NCI-H1930 (cell line): ENCODE results near the gene TRIM22.
"Not testable (repeated sequence)": the region's sequence is repeated elsewhere in the genome, so short reads cannot be mapped to it uniquely, and the experiment has no call there.

ENCODE experiments used
- DNase-seq, 2 experiments: peaks; one replicate each; lab custom pipeline; 2025; lab: John Stamatoyannopoulos, UW

The TRIM22 gene

DNA sequence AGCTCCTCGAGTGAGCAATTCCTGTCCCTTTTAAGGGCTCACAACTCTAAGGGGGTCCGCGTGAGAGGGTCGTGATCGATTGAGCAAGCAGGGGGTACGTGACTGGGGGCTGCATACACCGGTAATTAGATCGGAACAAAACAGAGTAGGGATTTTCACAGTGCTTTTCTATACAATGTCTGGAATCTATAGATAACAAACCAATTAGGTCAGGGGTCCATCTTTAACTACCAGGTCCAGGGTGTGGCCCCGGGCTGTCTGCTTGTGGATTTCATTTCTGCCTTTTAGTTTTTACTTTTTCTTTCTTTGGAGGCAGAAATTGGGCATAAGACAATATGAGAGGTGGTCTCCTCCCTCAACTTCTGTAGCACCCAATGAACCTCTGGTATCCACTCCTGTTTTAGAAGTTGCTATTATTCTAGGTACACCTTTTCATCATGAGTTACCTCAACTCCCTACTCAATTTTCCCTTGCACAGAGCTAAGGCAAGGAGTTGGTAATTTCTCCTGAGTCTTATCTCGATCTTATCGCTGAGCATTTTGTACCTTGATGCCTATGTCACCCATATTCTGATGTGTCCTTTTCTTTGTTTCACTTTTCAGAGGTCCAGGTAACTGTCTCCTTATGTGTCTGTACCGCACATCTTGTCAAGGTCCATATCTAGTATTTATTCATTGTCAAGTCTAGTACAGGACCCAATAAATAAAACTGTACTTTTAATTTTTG is 1.8 kb downstream of the TRIM22 start:
- not testable (repeated sequence) for DNase-seq

DNA sequence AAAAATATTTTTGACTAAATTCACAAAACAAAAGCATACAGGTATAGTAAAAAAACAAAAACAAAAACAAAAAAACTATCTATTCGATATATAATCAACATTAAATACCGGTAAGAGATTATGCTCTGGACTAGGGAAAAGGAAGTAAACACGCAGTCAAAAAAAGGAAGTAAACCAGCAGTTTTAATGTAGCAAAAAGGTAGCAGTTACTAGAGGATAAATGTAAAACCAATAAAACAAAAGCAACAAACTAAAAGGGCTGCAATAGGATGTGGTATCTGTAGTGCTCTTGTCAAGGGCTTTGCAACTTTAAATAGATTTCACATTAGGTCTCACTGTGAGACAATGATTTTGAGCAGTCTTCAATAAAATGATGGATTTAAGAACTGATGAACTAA is 2.4 kb downstream of the TRIM22 start:
- no peak for DNase-seq

- no peak for DNase-seq
Observed at GRCh38 chr11:5694642-5695041, 5.1 kb downstream of the TRIM22 start.

DNA sequence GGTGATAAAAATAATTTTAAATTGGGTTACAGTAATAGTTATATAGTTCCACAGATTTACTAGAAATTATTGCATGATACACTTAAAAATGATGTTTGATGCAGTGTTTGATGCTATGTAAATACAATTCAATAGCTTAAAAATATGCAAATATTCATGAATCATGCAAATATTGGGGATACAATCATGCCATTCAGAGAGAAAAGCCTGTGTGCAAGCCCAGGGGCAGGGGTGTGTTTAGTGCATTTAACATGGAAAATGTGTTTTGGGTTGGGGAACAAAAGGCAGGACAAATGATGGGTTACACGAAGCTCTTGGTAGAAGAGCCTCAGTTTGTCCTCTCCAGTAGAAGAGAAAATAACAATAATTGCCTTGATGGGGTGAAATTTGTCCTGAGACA is 6.0 kb downstream of the TRIM22 start:
- no peak for DNase-seq

- DNase-seq: no peak
Observed at GRCh38 chr11:5696210-5696609, 6.6 kb downstream of the TRIM22 start.

- no peak for DNase-seq
Observed at GRCh38 chr11:5698281-5698680, 8.7 kb downstream of the TRIM22 start.

DNA sequence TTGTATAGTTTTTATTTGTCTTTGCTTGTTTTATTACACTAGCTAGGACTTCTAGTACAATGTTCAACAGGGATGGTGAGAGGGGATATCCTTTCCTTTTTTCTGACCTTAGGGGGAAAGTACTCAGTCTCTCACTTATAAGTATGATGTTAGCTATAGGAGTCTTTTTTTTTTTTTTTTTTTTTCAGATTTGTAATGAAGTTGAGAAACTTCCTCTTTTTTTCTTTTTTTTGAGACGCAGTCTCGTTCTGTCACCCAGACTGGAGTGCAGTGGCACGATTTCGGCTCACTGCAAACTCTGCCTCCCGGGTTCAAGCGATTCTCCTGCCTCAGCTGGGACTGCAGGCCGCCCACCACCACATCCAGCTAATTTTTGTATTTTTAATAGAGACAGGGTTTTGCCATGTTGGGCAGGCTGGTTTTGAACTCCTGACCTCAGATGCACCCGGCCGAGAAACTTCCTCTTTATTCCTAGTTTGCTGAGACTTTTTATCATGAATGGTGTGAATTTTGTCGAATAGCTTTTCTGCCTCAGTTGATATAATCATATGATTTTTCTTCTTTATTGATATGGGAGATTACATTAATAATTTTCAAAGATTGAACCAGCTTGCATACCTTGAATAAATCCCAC is 10.9 kb downstream of the TRIM22 start:
- no peak for DNase-seq

- no peak for DNase-seq
Observed at GRCh38 chr11:5701055-5701577, 11.5 kb downstream of the TRIM22 start.

GRCh38 chr11:5703741-5704536 is 14.3 kb downstream of the TRIM22 start:
- no peak for DNase-seq

- no peak for DNase-seq
Observed at GRCh38 chr11:5705688-5706087, 16.1 kb downstream of the TRIM22 start.

DNA sequence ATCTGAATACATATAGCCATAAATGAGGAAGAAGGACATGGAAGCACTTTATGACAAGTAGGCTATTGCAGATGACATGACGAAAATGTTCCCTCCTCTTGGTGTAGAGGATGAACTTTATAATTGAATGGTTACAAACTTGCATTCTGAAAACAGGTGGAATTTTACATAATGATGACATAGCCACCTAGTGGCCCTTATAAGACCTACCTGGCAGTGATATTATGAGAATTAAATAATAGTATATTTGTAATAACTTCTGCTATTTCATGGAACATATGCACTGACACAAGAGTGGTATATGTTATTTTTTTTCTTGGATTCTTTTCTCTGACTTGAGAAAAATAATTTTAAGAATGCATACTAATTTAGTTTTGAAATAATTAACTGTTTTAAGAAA is 22.9 kb downstream of the TRIM22 start:
- DNase-seq: no peak

DNA sequence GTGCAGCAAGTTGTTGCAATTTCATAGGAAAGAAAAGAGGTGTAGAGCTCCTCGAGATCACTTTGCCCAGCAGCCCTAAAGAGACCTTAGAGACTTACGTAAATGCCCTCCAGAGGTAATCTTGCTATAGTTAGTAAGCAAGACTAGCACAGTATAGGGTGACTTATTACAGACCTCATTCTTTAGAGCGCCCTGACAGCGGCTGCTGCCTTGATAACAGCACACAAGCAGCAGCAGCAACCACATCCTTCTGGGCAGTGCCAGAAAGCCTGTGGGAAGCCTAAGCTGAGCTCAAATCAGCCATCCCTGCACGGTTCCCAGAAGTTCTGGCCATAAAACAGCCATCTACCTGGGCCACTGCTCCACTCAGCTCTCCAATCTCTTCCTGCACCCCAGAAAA is 24.1 kb downstream of the TRIM22 start:
- DNase-seq: no peak

GRCh38 chr11:5716518-5716917 is 26.9 kb downstream of the TRIM22 start:
- DNase-seq: not testable (repeated sequence)

DNA sequence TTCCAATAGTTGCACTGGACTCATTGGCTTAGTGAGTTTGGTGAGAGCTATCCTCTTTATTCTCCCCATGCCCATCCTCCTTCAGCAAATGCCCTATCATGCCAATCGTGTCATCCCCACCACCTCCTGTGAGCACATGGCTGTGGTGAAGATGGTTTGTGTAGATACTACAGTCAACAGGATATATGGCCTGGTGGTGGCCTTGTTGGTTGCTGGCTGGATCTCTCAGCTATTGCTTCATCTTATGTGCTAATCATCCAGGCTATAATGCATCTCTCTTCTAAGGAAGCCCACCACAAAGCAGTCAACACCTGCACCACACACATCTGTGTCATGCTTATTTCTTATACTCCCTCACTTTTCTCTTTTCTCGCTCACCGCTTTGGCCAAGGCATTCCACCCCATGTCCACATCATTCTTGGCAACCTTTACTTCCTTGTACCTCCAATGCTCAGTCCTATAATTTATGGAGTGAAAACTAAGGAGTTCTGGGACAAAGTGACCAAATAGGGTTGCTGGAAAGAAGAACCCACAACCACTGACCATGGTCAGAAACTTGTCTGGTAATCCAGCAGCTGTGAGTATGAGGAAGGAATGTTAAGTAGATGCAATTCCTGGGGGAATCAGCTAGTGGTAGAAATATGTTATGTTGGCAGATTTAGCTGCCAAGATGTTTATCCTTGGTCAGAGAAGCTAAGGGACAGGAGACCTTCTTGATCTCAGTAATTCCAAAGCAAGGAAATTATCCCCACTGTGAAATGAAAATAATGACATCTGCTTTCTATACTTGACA is 30.3 kb downstream of the TRIM22 start:
- DNase-seq: no peak

GRCh38 chr11:5722622-5723021 is 33.0 kb downstream of the TRIM22 start:
- no peak for DNase-seq

DNA sequence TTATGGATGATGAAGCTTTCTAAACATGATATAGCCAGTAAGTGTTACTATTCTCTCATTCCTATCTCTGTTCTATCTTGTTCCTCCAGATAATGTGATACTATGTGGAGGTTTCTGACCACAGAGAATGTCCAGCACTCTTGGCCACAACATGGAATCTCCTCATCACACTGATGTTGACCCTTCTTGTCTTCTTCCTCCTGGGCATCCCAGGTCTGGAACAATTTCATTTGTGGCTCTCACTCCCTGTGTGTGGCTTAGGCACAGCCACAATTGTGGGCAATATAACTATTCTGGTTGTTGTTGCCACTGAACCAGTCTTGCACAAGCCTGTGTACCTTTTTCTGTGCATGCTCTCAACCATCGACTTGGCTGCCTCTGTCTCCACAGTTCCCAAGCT is 36.8 kb downstream of the TRIM22 start:
- DNase-seq: no peak

DNA sequence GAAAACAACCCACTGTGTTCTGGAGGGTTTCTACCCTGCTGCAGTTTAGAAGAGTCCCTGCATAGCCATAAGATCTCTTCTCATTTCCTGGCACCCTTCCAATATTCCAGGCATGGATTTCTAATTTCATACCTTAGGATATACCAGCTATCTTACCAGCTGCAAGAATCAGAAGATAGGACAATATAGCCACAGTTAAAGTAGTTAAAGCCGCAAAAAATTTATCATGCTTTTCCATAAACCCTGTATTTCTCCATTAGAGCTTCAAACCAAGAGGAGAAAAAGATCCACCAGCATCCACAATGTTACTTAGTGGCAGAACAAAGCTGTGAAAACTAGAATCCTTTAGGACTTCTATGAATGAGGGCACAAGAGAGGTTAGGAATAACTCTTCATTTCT is 38.1 kb downstream of the TRIM22 start:
- no peak for DNase-seq

- DNase-seq: no peak
Observed at GRCh38 chr11:5736396-5736795, 46.8 kb downstream of the TRIM22 start, which contains the start of gene OR56B1. OR56B1 (plus strand) TSS chr11:5736448; CDS start chr11:5736517, 69 bp downstream.

DNA sequence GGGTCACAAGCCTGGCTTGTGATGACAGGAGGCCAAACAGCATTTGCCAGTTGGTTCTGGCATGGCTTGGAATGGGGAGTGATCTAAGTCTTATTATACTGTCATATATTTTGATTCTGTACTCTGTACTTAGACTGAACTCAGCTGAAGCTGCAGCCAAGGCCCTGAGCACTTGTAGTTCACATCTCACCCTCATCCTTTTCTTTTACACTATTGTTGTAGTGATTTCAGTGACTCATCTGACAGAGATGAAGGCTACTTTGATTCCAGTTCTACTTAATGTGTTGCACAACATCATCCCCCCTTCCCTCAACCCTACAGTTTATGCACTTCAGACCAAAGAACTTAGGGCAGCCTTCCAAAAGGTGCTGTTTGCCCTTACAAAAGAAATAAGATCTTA is 47.5 kb downstream of the TRIM22 start:
- no peak for DNase-seq

DNA sequence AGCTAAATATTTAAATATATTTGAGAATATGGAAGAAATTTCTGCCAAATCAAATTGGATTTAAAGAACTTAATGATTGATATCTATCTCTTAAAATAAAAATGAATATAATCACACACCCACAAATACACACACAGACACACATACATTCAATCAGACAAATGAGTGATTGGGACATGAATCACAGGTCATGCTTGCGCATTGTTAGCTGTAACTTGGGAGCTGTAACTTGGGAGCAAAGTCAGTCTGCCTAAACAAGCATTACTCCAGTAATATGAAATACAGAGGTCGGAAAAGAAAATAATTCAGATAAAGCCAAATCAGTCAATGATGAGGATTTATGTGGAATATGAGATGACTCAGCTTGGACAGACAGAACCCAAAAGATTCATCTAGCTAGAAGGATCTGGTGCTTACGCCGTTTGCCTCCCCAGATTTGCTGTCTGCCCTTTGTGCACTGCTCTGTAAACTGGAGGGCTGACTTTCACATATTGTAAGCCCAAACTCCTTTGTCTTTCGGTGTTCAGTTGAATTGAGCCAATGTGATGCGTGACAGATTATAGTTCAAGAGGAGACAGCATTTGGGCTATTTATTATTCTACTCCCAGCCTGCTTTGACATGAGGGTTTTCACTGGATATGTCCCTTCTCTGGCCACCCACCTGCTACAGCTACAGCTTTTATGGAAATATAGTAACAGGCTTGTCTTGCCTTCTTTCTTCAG is 48.2 kb downstream of the TRIM22 start:
- DNase-seq: no peak

GRCh38 chr11:5738431-5738830 is 48.8 kb downstream of the TRIM22 start:
- DNase-seq: no peak
